DOHH2 (cell line): ENCODE measurements around the gene ITPR2.

ENCODE experiments used
- H3F3A ChIP-seq: fragments of 200-600 bp; sonication (generic), shearing (Covaris generic); 2 replicates; pipeline ENCODE4 v1.6.0; 2016; ENCODE audit warnings: antibody characterized with exemption, mild to moderate bottlenecking; ENCODE audit not compliant: control insufficient read depth, insufficient read depth
- H3K27ac ChIP-seq: fragments of 200-600 bp; sonication (generic); 2 replicates; pipeline ENCODE4 v1.5.1; 2014; ENCODE audit warnings: low read depth, mild to moderate bottlenecking, low read length, moderate library complexity
- H3K27me3 ChIP-seq: fragments of 200-600 bp; sonication (generic); 2 replicates; pipeline ENCODE4 v1.6.1; 2014; ENCODE audit warnings: mild to moderate bottlenecking, low read length, mixed read lengths; ENCODE audit not compliant: control insufficient read depth
- H3K36me3 ChIP-seq: fragments of 200-600 bp; sonication (generic); 2 replicates; pipeline ENCODE4 v1.6.1; 2014; ENCODE audit warnings: mild to moderate bottlenecking, low read length, moderate library complexity, mixed read lengths; ENCODE audit not compliant: control insufficient read depth
- H3K4me1 ChIP-seq: fragments of 200-600 bp; sonication (generic); 2 replicates; pipeline ENCODE4 v1.6.1; 2014; ENCODE audit warnings: mild to moderate bottlenecking, low read length, mixed read lengths; ENCODE audit not compliant: control insufficient read depth
- H3K4me2 ChIP-seq: fragments of 200-600 bp; sonication (generic); 2 replicates; pipeline ENCODE4 v1.6.0; 2014; ENCODE audit warnings: mild to moderate bottlenecking, low read length, moderate library complexity
- H3K4me3 ChIP-seq: fragments of 200-600 bp; sonication (generic); 2 replicates; pipeline ENCODE4 v1.5.1; 2014; ENCODE audit warnings: mild to moderate bottlenecking, low read length, mixed read lengths
- H3K79me2 ChIP-seq: fragments of 200-600 bp; sonication (generic); 2 replicates; pipeline ENCODE4 v1.6.1; 2014; ENCODE audit warnings: mild to moderate bottlenecking, low read length, mixed read lengths; ENCODE audit not compliant: control insufficient read depth
- H3K9me2 ChIP-seq: fragments of 200-600 bp; sonication (generic); replicated peaks from 2 replicates; pipeline ENCODE4 v1.6.1; 2014; ENCODE audit warnings: mild to moderate bottlenecking, low read length, mixed read lengths; ENCODE audit not compliant: control insufficient read depth
- H3K9me3 ChIP-seq: fragments of 200-600 bp; sonication (generic); 2 replicates; pipeline ENCODE4 v1.6.1; 2014; ENCODE audit warnings: antibody characterized with exemption, low read length, mixed read lengths; ENCODE audit not compliant: control insufficient read depth, insufficient read depth
- H4K20me1 ChIP-seq: fragments of 200-600 bp; sonication (generic); 2 replicates; pipeline ENCODE4 v1.6.0; 2014; ENCODE audit warnings: low read depth, mild to moderate bottlenecking, antibody characterized with exemption, low read length, moderate library complexity; ENCODE audit not compliant: control insufficient read depth, insufficient read depth
- CTCF ChIP-seq: fragments of 200-600 bp; sonication (generic); IDR thresholded peaks from one replicate; pipeline ENCODE4 v1.5.1; 2014; ENCODE audit warnings: antibody characterized with exemption, mild to moderate bottlenecking, low read depth, low read length; ENCODE audit not compliant: poor library complexity, severe bottlenecking
- EZH2phosphoT487 ChIP-seq: fragments of 200-600 bp; sonication (generic); IDR thresholded peaks from 2 replicates; pipeline ENCODE4 v1.6.1; 2017; ENCODE audit warnings: borderline replicate concordance, mild to moderate bottlenecking, antibody characterized with exemption, low read length, moderate library complexity, mixed read lengths

ITPR2 gene

GRCh38 chr12:26379777-26380467 lies 453.1 kb downstream of the ITPR2 start:
- H3K36me3 ChIP-seq = peaks cover 4% of the 10 kb centered on the region; the same call in 1 of the 2 replicates
- TF ChIP-seq EZH2phosphoT487 = no peak
- TF ChIP-seq CTCF = no peak
- no peaks in the 10 kb centered on the region for H3F3A ChIP-seq
- no peaks in the 10 kb centered on the region for H3K27me3 ChIP-seq
- H3K79me2 ChIP-seq = no peaks in the 10 kb centered on the region
- H3K4me3 ChIP-seq = no peak overlapping the region
- no peaks in the 10 kb centered on the region for H4K20me1 ChIP-seq
- no peak overlapping the region for H3K4me2 ChIP-seq
- no peaks in the 10 kb centered on the region for H3K9me2 ChIP-seq
- no peaks in the 10 kb centered on the region for H3K4me1 ChIP-seq
- no peak overlapping the region for H3K27ac ChIP-seq
- H3K9me3 ChIP-seq = no peaks in the 10 kb centered on the region

GRCh38 chr12:26378711-26379110 lies 454.3 kb downstream of the ITPR2 start:
- no peak for TF ChIP-seq EZH2phosphoT487
- TF ChIP-seq CTCF = no peak
- Histone ChIP-seq H4K20me1 (no peaks in the 10 kb centered on the region), H3K9me3 (no peaks in the 10 kb centered on the region), H3K4me2 (no peak overlapping the region), H3K27me3 (no peaks in the 10 kb centered on the region), H3K27ac (no peak overlapping the region), H3K9me2 (no peaks in the 10 kb centered on the region), H3F3A (no peaks in the 10 kb centered on the region), H3K4me3 (no peak overlapping the region), H3K4me1 (no peaks in the 10 kb centered on the region), H3K36me3 (no peaks in the 10 kb centered on the region), H3K79me2 (no peaks in the 10 kb centered on the region)

- Histone ChIP-seq H3K4me3 (no peak overlapping the region), H3K9me2 (no peaks in the 10 kb centered on the region), H3K79me2 (no peaks in the 10 kb centered on the region), H3F3A (no peaks in the 10 kb centered on the region), H3K36me3 (no peaks in the 10 kb centered on the region), H3K4me2 (no peak overlapping the region), H3K9me3 (no peaks in the 10 kb centered on the region), H3K27ac (no peak overlapping the region), H4K20me1 (no peaks in the 10 kb centered on the region), H3K4me1 (no peaks in the 10 kb centered on the region), H3K27me3 (no peaks in the 10 kb centered on the region)
- TF ChIP-seq EZH2phosphoT487 (no peak), CTCF (no peak)
These were observed 457.9 kb downstream of the ITPR2 start for GRCh38 chr12:26374934-26375680.
